Lung (tissue), 12 donors: ENCODE data around the gene KRT10. TPM values are rescaled to one million over a fixed set of nuclear protein-coding genes. Genes with fewer than 3 reads are reported as not detected.

ENCODE experiments used
- ATAC-seq: fragments of 200-7000 bp; cut with Tn5 transposase; one replicate; pipeline ENCODE4 v1.9.1; 2020; ENCODE audit warnings: moderate number of reproducible peaks; ENCODE audit not compliant: insufficient read depth, low FRiP score
- DNase-seq, 3 donors: peaks; one replicate each; pipeline ENCODE4 v3.0.0-alpha.2; 2013 to 2017
- H3K27ac ChIP-seq, 2 donors: one replicate each; pipeline ENCODE4 v1.5.1; 2013; ENCODE audit warnings: mild to moderate bottlenecking in 2 of 2, moderate library complexity in 2 of 2, control low read depth in 1 of 2, inconsistent platforms in 1 of 2, low read depth in 1 of 2, low read length in 1 of 2
- H3K27me3 ChIP-seq, 3 donors: one replicate each; pipeline ENCODE4 v1.5.1; 2013; ENCODE audit warnings: low read length in 2 of 3; ENCODE audit not compliant: control insufficient read depth in 3 of 3, insufficient read depth in 3 of 3
- H3K36me3 ChIP-seq, 4 donors: one replicate each; pipeline ENCODE4 v1.5.1; 2013; ENCODE audit warnings: low read length in 4 of 4, mild to moderate bottlenecking in 1 of 4, moderate library complexity in 1 of 4; ENCODE audit not compliant: control insufficient read depth in 4 of 4, insufficient read depth in 4 of 4
- H3K4me1 ChIP-seq, 5 donors: one replicate each; pipeline ENCODE4 v1.5.1; 2013; ENCODE audit warnings: low read length in 5 of 5, mild to moderate bottlenecking in 2 of 5, moderate library complexity in 1 of 5; ENCODE audit not compliant: control insufficient read depth in 5 of 5, insufficient read depth in 5 of 5
- H3K4me3 ChIP-seq: one replicate; pipeline ENCODE4 v1.5.1; 2013; ENCODE audit warnings: mild to moderate bottlenecking, control low read depth, moderate library complexity
- H3K9ac ChIP-seq, 2 donors: one replicate each; pipeline ENCODE4 v1.5.1; 2013; ENCODE audit warnings: low read length in 2 of 2, control low read depth in 1 of 2; ENCODE audit not compliant: insufficient read depth in 1 of 2
- H3K9me3 ChIP-seq, 4 donors: one replicate each; pipeline ENCODE4 v1.5.1; 2013; ENCODE audit warnings: low read length in 3 of 4, mild to moderate bottlenecking in 1 of 4, moderate library complexity in 1 of 4; ENCODE audit not compliant: control insufficient read depth in 4 of 4, insufficient read depth in 3 of 4
- WGBS, 2 donors: extraction: QIAGEN DNeasy Blood & Tissue Kit; methylation state at CpG; one replicate each; pipeline ENCODE4 v1.1.7; 2013; 5-methylcytosine and 5-hydroxymethylcytosine counted together
- polyA plus RNA-seq, 2 donors: library from polyadenylated mRNA; stranded (reverse); fragments of 200-250 nt; gene quantifications; one replicate each; pipeline ENCODE4 v1.2.1, GENCODE V29; 2013
- total RNA-seq, 2 donors: library from RNA; depleted of rRNA in 1 of 2; stranded (reverse); fragments of >200 nt in 1 of 2; gene quantifications; one replicate each; pipeline ENCODE4 v1.2.1, GENCODE V29; 2014 to 2021
- TF ChIP-seq, protein P1 (sequence below): IDR thresholded peaks from 2 replicates; pipeline ENCODE4 v1.5.1; 2012; ENCODE audit warnings: mild to moderate bottlenecking; ENCODE audit errors: control extremely low read depth, extremely low read depth
- donor health status: control.
- donor health status: control.
- donor health status: Bipolar disorder and iron deficiency.
- donor health status: healthy.
- donor health status: DM: yes; HTN: yes; CAD: no.

Gene KRT10
- total and polyA plus RNA-seq, 4 donors, result 4.6 to 60.6 (median 27.8) TPM

DNA sequence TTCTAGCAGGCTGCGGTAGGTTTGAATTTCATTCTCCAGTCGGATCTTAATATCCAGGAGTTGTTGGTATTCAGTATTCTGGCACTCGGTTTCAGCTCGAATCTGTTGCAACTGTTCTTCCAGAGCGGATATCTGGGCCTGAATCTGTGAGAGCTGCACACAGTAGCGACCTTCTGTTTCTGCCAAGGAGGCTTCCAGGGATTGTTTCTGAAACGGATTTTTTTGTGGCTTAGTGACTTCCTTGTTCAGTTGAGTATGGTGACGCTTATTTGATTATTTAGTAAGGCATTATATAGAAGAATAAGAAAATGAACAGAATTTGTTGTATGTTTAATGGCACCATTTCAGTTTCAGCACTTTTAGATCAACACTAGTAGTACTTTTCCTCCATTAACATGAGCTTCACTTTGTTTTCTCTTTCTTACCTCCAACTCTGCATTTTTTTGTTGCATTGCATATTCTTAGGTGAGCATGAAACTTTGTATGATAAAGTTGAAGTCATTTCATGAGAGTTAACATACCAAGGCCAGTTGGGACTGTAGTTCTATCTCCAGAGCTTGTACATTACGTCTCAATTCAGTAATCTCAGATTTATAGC lies 2.8 kb downstream of the KRT10 start:
- no peak for ATAC-seq
- TF ChIP-seq, protein P1, sequence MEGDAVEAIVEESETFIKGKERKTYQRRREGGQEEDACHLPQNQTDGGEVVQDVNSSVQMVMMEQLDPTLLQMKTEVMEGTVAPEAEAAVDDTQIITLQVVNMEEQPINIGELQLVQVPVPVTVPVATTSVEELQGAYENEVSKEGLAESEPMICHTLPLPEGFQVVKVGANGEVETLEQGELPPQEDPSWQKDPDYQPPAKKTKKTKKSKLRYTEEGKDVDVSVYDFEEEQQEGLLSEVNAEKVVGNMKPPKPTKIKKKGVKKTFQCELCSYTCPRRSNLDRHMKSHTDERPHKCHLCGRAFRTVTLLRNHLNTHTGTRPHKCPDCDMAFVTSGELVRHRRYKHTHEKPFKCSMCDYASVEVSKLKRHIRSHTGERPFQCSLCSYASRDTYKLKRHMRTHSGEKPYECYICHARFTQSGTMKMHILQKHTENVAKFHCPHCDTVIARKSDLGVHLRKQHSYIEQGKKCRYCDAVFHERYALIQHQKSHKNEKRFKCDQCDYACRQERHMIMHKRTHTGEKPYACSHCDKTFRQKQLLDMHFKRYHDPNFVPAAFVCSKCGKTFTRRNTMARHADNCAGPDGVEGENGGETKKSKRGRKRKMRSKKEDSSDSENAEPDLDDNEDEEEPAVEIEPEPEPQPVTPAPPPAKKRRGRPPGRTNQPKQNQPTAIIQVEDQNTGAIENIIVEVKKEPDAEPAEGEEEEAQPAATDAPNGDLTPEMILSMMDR, result no peak
- H3K36me3 ChIP-seq, result peaks cover 0 to 7% (median 6%) of the 10 kb centered on the region in 4 donors
- H3K9me3 ChIP-seq, result peaks cover 0 to 2% (median under 1%) of the 10 kb centered on the region in 4 donors
- peak overlapping the region in 1 of 2 donors; percentile 98 for H3K27ac ChIP-seq
- 54 to 60% methylated on average over 9 of the region's 9 CpGs for WGBS, 2 donors
- H3K4me1 ChIP-seq, result peaks cover 0 to 6% (median 2%) of the 10 kb centered on the region in 5 donors
- peak in 2 of 3 donors; percentile 42 to 51 for DNase-seq
- H3K4me3 ChIP-seq, result peak overlapping the region; percentile 39
- H3K27me3 ChIP-seq, result no peaks in the 10 kb centered on the region
- H3K9ac ChIP-seq, result no peak overlapping the region

DNA sequence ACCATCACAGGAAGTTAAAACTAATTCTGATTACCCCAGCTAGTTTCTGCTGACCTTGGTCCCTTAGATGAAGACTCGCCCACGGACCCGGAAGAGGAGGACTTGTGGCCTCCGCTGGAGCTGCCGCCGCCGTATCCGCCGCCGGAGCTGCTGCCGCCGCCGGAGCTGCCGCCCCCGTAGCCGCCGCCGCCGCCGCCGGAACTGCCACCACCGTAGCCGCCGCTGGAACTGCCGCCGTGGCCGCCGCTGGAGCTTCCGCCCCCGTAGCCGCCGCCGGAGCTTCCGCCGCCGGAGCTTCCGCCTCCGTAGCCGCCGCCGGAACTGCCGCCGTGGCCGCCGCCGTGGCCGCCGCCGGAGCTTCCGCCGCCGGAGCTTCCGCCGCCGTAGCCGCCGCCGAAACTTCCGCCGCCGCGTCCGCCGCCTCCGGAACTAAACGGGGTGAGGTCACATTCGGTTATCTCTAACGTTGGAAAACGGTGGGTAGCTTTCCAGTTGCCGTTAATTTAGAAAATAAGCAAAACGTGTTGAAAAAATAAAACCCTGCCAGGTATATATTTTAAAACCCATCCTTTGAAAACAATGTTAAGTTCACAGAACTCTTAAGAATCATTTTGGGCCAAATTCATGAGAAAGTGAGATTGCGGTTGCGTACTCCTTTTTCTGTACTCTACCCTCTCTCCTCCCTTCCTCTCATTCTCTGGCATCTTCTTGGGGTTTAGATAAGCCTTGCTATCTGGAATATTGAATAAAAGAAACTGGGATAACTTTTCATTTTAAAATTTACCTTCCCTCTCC lies 3.5 kb downstream of the KRT10 start:
- peak overlapping the region in 1 of 2 donors; percentile 73 for H3K9ac ChIP-seq
- 2% methylated on average over 63 to 73 of the region's 73 CpGs for WGBS, 2 donors
- ATAC-seq (peak; percentile 86), DNase-seq (peak; percentile 86 to 91 (median 91))
- TF ChIP-seq, protein P1, result no peak
- peaks cover 0 to 6% (median 2%) of the 10 kb centered on the region in 5 donors for H3K4me1 ChIP-seq
- peak overlapping the region; percentile 97 for H3K4me3 ChIP-seq
- H3K9me3 ChIP-seq, result peaks cover 0 to 2% (median under 1%) of the 10 kb centered on the region in 4 donors
- peaks cover 0 to 7% (median 6%) of the 10 kb centered on the region in 4 donors for H3K36me3 ChIP-seq
- peak overlapping the region; percentile 98 for H3K27ac ChIP-seq
- H3K27me3 ChIP-seq, result no peaks in the 10 kb centered on the region

DNA sequence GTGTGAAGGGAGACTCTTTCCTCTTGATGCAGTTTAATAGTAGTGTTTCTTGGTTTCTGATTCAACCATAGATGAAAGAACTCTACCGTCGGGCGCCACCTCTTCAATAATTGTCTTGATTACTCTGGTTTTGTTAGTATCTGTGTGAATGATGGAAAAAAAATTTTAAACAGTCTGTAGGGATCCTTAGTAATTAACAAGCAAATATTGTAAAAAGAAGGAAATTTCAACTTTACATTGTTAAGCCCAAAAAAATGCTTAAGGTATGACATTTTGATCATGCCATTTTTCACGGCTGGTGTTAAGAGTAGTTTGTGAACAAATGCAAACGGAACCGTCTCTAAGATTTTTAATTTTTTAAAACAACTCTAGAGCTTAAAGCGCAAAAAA lies 4.1 kb downstream of the KRT10 start:
- Histone ChIP-seq H3K4me1 (peaks cover 0 to 6% (median 2%) of the 10 kb centered on the region in 5 donors), H3K4me3 (peak overlapping the region; percentile 97), H3K9me3 (peaks cover 0 to 2% (median under 1%) of the 10 kb centered on the region in 4 donors), H3K36me3 (peaks cover 0 to 7% (median 6%) of the 10 kb centered on the region in 4 donors), H3K9ac (peak overlapping the region; percentile 8 to 63), H3K27me3 (no peaks in the 10 kb centered on the region), H3K27ac (peak overlapping the region in 1 of 2 donors; percentile 98)
- ATAC-seq, result no peak
- WGBS, 2 donors, result 25 to 31% methylated on average over 7 of the region's 7 CpGs
- no peak for DNase-seq
- TF ChIP-seq, protein P1, result no peak
